HG02623 (cell line): ENCODE measurements around the gene F8A2.
A peak's percentile ranks its signal among the peaks of the same experiment; 100 is the strongest.
"Not testable (repeated sequence)": the region's sequence is repeated elsewhere in the genome, so short reads cannot be mapped to it uniquely, and the experiment has no call there.

Source experiments
- ATAC-seq: cut with Tn5 transposase; IDR thresholded peaks from one replicate; pipeline ENCODE4 v1.9.1; 2021; ENCODE audit warnings: moderate library complexity; ENCODE audit not compliant: unreplicated experiment

F8A2 gene

GRCh38 chrX:155381843-155382528 lies at the start of gene F8A2:
Gene F8A2, plus strand, starts transcription at chrX:155382095. Its CDS starts 20 bp downstream, at chrX:155382115.
- ATAC-seq, result peak; percentile 74

GRCh38 chrX:155333544-155334100 lies 48.3 kb upstream of the F8A2 start:
- no peak for ATAC-seq

- peak; percentile 70 for ATAC-seq
Measured at GRCh38 chrX:155334486-155335336, 47.2 kb upstream of the F8A2 start, which contains the start of gene CLIC2. Gene CLIC2, minus strand, starts transcription at chrX:155334614. Its CDS starts 187 bp downstream, at chrX:155334427.

- ATAC-seq, result not testable (repeated sequence)
Measured at GRCh38 chrX:155335337-155335712, 46.6 kb upstream of the F8A2 start.

DNA sequence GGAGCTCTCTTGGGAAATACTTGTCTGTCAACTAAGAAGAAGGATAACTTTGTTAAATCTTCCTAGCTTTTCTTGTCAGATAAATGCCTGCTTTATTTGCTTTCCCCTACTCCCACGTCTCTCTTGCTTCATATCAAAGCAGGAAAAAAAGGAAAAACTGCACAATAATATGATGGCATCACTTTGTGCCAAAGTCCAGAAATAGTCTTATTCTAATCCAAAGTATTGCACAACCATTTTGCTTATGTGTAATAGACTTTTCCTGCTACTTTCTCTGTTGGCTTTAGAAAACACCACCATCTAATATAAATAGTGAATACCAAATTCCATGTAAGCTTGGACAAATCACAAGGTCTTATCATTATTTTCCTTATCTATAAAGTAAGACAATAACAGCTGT lies 36.2 kb upstream of the F8A2 start:
- not testable (repeated sequence) for ATAC-seq

DNA sequence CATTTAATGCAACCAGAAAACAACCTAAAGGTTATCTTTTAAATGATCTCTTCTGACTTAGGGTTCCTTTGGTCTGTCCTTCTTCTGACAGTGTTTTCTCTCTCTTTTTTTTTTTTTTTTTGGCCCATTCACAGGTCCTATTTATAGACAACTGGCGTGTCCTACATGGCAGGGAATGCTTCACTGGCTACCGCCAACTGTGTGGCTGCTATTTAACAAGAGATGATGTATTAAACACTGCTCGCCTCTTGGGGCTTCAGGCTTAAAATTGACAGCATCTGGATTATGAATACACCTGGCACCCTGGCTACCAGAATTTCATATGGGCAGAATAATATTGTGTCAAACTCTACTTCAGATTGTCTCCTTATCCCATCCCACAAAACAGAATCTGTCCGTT lies 32.4 kb upstream of the F8A2 start:
- not testable (repeated sequence) for ATAC-seq

DNA sequence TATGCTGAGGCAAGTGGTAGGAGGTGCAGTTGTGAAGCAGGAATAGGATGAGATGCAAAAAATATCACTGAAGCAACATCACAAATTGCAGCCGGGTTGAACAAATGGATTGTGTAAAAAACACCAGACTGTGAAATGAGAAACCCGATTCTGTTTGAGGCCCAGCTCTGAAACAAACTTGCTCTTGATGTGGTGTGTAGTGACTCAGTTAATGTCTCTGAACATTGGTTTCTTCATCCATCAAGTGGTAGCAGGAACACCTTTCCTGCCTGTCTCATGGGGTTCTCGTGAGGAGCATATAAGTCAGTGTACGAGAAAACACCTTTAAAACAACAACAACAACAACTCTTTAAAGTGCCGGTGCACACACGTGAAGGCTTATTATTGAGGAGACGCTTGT lies 18.2 kb upstream of the F8A2 start:
- ATAC-seq, result not testable (repeated sequence)

GRCh38 chrX:155373777-155374458 lies 8.0 kb upstream of the F8A2 start:
- ATAC-seq, result peak; percentile 71

- not testable (repeated sequence) for ATAC-seq
Measured at GRCh38 chrX:155379802-155380201, 2.1 kb upstream of the F8A2 start.

GRCh38 chrX:155382529-155382967 lies 653 bp downstream of the F8A2 start:
- peak; percentile 40 for ATAC-seq

DNA sequence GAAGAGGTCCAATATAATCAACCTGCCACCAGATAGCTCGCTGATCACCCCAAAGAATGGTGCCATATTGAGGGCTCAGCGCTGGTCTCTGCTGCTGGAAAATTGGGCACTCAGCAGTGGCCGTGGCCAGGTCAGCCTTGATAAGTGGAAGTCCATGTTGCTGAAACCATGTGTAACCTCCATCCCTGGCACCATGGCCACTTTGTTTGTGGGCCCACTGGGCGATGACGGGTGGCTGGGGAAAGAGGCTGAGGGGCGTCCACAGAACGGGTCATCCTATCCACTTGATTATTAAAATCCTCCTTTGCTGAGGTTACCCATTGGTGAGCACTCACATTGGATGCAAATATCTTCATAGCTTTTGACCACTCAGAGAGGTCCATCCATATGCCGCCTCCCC lies 7.7 kb downstream of the F8A2 start:
- ATAC-seq, result no peak

DNA sequence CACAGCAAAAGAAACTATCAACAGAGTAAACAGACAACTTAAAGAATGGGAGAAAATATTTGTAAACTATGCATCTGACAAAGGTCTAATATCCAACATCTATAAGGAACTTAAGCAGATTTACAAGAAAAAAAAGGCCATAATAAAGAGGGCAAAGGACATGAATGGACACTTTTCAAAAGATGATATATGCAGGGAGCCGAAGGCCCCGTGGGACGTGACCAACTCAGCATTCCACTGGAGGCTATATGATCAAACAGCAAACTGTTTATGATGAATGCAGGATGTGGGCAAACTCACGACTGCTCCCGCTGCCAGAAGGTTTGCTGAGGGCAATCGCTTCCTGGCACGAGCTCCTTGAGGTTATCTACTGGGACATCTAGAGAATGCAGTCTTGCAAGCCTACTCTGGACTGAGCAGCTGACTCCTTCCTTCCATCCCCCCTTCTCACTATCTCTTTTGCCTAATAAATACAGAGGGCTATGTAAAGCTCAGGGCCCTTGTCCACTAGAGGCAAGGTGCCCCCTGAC lies 12.9 kb downstream of the F8A2 start:
- not testable (repeated sequence) for ATAC-seq

DNA sequence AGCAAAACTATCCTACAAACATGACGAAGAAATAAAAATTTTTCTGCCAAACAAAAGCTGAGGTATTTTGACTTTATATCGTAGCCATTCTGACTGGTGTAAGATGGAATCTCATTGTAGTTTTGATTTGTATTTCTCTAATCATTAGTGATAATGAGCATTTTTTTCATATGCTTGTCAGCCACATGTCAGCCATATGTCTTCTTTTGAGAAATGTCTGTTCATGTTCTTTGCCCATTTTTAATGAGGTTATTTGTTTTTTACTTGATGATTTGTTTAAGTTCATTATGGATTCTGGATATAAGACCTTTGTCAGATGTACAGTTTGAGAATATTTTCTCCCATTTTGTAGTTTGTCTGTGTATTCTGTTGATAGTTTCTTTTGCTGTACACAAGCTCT lies 24.5 kb downstream of the F8A2 start:
- ATAC-seq, result no peak

GRCh38 chrX:155417769-155418168 lies 35.9 kb downstream of the F8A2 start:
- ATAC-seq, result no peak
